Forelimb muscle (tissue), 1 donor: ENCODE results near the gene ASB1. TPM values are rescaled to one million over a fixed set of nuclear protein-coding genes. Genes with fewer than 3 reads are reported as not detected.

Experiments used
- DNase-seq: peaks from one replicate; pipeline ENCODE4 v3.0.0-alpha.2; 2013; ENCODE audit warnings: low read depth
- polyA plus RNA-seq: library from polyadenylated mRNA; unstranded; fragments of 120-200 nt; gene quantifications from one replicate; pipeline ENCODE4 v1.2.1, GENCODE V29; 2013; ENCODE audit not compliant: insufficient read length

ASB1 gene
- polyA plus RNA-seq, 1 donor = 45.8 TPM

DNA sequence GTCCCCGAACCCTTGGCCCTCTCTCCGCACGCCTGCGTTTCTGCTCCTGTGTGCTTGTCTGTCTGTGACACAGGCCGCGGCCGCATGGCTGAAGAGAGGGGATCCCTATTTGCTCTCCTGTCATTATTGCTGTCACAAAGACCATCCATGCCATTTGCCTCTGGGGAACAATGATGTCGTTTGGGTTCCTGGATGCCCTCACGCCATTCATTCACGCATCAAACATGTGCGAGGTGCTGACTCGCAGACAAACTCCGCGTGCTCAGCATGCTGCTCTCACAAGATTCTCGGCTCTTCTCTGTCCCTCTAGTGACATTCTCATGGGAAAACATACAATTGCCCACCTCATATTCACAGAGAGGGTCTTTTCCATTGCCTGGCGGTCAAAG is 67.8 kb downstream of the ASB1 start:
- DNase-seq = no peak

DNA sequence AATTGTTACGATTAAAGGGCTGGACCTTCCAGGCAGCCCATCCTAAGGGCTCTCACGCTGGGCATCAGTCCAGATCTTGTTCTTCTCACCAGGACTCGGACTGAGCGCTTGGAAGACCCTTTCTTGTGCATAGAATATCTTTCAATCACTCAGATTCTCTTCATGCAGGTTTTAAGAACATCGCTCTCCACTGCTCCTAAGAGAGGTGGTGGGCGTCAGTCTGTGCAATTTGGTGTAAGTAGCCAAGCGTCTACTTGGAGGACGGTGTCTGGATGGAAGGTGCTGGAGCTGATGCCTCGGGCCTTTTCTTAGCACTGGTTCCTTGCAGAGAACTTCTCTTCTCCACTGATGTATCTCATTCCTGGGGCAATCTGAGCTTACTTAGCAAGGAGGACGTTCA is 68.7 kb downstream of the ASB1 start:
- DNase-seq = no peak

DNA sequence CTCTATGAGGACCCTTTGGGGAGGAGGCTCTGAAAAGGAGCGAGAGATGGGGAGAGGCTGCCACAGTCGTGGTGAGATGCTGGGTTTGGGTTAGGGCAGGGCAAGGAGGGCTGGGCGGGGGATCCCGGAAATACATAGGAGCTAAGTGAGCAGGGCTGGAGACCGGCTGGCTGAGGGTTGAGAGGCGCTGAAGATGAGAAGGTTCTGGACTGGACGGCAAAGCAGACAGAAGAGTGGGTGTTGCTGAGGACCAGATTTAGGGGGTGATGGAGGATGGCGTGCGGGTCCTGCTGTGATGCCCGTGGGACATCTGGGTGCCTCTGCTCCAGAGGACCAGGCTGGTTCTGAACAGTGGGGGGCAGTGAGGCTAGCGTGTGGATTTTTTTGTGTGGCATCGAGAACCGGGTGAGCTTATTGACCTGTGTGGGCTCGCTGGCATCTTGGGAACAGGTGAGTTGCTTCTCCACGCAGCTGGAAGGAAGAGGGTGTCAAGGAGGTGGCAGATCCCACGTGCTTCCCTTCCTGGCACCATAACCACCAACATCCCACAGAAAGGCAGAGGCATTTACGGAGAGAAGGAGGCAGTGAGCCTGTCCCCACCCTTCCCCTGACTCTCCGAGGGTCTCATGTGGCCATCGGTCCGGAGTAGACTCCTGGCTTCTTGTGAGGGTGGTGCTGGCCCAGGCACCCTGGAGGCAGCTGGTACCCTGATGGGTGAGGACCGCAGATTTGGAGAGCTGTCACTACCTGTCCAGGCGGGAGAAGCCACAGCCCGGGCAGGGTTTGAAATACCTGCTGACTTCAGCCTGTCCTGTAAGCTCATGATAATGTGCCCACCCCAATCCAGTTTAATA is 70.3 kb downstream of the ASB1 start:
- no peak for DNase-seq

DNA sequence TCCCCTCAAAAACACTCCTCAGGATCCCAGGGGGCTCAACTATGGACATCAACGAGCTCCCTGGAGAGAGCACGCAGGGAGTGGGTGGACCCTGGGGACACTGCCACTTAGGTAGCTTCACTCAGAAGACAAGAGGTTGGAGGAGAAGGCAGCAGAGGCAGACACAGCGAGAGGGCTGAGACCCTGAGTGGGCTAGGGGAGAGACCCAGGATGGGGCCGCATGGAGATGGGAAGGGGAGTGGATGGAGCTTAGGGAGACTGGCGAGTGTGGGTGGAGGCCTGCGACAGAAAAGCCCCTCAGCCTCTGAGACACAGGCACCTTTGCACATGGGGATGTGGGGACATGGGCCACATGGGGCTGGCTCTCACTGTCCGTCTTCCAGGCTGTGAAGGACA is 70.9 kb downstream of the ASB1 start:
- DNase-seq = no peak

DNA sequence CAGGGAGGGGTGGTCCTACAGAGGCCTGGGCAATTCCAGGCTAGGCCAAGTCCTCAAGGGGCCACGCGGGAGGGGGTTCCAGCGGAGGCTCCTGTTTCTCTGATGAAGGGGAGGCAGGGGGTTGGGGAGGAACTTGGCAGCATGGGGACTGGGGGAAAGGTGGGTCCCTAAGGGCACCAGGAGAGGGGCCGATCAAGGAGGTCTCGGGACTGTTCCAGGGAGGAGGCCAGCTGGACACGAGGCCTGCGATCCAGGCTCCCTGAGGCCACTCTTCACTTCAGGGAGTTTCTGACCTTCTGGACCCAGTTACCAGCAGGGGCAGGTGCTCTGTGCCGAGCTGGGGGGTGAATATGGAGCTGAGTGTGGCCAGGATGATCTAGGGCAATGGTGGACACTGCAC is 71.5 kb downstream of the ASB1 start:
- no peak for DNase-seq

DNA sequence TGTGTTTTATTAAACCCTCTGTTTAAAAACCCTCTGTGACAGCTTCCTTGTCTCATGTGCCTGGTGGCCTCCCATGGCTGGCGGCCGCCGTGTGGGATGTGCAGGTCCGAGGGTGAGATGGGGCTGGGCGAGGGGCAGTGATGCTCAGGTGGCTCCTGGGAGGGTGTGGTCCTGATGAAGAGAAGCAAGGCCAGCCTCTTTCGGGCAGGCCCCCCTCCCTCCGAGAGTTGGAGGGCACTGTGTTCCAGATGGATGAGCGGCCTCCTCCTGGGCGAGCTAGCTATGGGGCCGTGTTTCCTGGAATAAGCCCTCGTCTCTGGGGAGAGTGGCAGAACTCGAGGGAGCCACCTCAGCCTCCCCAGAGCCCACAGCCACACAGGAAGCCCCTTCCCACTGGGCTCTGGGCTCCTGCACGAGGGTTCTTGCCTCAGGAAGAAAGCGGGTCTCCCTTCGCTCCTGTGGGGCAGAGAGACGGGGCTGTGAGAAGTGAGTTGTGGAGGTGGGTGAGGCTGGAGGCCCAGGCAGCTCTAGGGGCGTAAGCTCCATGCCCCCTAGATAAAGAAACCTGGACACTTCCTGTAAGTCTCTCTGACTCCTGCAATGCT is 72.1 kb downstream of the ASB1 start:
- DNase-seq = no peak

DNA sequence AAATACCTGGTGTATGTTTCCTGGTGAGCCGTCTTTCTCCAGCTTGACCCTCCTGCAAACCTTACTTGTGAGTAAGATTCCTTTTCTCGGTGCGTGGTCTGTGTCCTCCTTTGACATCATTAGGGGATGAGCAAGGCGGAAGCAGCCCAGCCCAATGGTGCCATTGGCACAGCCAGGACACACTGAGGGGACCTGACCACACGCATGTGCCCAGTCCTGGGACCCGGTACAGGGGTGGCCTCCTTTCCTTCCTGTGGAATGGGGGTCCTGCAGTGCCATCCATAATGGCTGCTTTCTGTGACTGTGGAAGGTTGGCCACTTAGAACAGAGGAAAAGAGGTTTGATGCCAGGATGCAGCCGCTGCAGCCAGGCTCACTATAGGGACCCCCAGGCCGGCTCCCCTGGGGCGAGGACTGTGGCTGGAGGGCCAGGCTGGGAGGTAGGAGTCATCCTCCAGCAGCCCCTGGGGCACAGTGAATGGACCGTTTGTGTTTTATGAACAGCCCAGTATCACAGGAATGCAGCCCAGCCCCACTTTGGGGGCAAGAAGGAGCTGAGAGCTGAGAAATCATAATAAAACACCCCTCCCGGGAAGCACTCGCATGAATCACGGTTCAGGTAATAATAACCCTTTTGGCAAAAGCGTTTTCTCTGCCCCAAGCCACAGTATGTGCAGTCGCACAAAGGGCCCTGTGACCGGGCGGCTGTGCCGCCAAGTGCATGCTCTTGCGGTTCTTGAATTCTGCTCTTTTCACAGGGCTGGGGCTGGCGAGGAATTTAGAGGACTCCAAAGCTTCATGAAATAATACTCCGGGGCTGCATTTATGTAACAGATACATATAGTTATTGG is 73.2 kb downstream of the ASB1 start:
- DNase-seq = no peak

DNA sequence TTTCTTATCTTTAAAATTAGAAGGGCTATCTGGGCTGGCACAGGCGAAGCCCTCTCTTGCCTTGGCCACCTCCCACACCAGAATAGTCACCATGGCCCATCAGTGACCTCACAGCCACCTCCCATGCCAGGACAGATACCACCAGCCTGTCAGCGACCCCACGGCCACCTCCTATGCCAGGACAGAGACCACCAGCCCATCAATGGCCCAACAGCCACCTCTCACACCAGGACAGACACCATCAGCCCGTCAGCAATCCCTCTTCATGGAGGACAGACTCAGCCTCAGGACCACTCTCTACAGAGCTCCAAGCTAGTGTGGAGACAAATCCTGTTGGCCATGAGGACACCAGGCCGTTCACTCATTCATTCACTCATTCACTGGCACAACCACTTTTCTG is 74.6 kb downstream of the ASB1 start:
- no peak for DNase-seq

Other genes with a start within 250 kb of the ASB1 start
- 35.1 TPM for gene ILKAP, start 223.2 kb upstream of the ASB1 start, polyA plus RNA-seq
- gene HES6, start 186.9 kb upstream of the ASB1 start, polyA plus RNA-seq = 19.5 TPM
- gene PER2, start 138.3 kb upstream of the ASB1 start, polyA plus RNA-seq = 4.1 TPM
- 6.1 TPM for gene TRAF3IP1, start 106.4 kb upstream of the ASB1 start, polyA plus RNA-seq